ENCODE data around the gene TNRC6B. TPM values are rescaled to one million over a fixed set of nuclear protein-coding genes. Genes with fewer than 3 reads are reported as not detected.

Gene TNRC6B
- total RNA-seq, 1 donor from 2014 or later, result 80.1 TPM

GRCh38 chr22:40187389-40187788 is 9.7 kb downstream of the TNRC6B start:
- TF ChIP-seq CTCF (IDR thresholded peaks at IDR 0.05; ENCODE audit: unreplicated experiment), result no peak
- H3K27ac Mint-ChIP-seq, result no peak overlapping the region
- no peak for DNase-seq (ENCODE audit: low spot score in 2 of 2, unreplicated experiment in 2 of 2)
- no peaks in the 10 kb centered on the region for H3K27me3 Mint-ChIP-seq (ENCODE audit: low read depth)
- H3K4me1 Mint-ChIP-seq, result peaks cover 43% of the 10 kb centered on the region
- H3K9me3 Mint-ChIP-seq, result peaks cover 5% of the 10 kb centered on the region
- H3K4me3 Mint-ChIP-seq, result no peak overlapping the region
- peaks cover 13% of the 10 kb centered on the region for H3K36me3 Mint-ChIP-seq

- H3K27ac Mint-ChIP-seq, result no peak overlapping the region
- H3K9me3 Mint-ChIP-seq, result peaks cover 5% of the 10 kb centered on the region
- no peak overlapping the region for H3K4me3 Mint-ChIP-seq
- TF ChIP-seq CTCF (IDR thresholded peaks at IDR 0.05; ENCODE audit: unreplicated experiment), result no peak
- peaks cover 11% of the 10 kb centered on the region for H3K36me3 Mint-ChIP-seq
- DNase-seq (ENCODE audit: low spot score in 2 of 2, unreplicated experiment in 2 of 2), result no peak
- H3K4me1 Mint-ChIP-seq, result peaks cover 47% of the 10 kb centered on the region
- H3K27me3 Mint-ChIP-seq (ENCODE audit: low read depth), result no peaks in the 10 kb centered on the region
Measured at GRCh38 chr22:40189997-40190396, 12.3 kb downstream of the TNRC6B start.

GRCh38 chr22:40190501-40190900 is 12.8 kb downstream of the TNRC6B start:
- peaks cover 5% of the 10 kb centered on the region for H3K9me3 Mint-ChIP-seq
- no peak overlapping the region for H3K4me3 Mint-ChIP-seq
- DNase-seq (ENCODE audit: low spot score in 2 of 2, unreplicated experiment in 2 of 2), result no peak
- H3K36me3 Mint-ChIP-seq, result peaks cover 11% of the 10 kb centered on the region
- H3K4me1 Mint-ChIP-seq, result peaks cover 44% of the 10 kb centered on the region
- H3K27me3 Mint-ChIP-seq (ENCODE audit: low read depth), result no peaks in the 10 kb centered on the region
- no peak for TF ChIP-seq CTCF (IDR thresholded peaks at IDR 0.05; ENCODE audit: unreplicated experiment)
- peak overlapping the region; percentile 3 for H3K27ac Mint-ChIP-seq

GRCh38 chr22:40193429-40194421 is 16.0 kb downstream of the TNRC6B start:
- Mint-ChIP-seq H3K36me3 (peaks cover 4% of the 10 kb centered on the region), H3K4me1 (peaks cover 47% of the 10 kb centered on the region), H3K27ac (peak overlapping the region; percentile 31), H3K4me3 (no peak overlapping the region), H3K27me3 (ENCODE audit: low read depth) (no peaks in the 10 kb centered on the region), H3K9me3 (no peaks in the 10 kb centered on the region)
- peak; percentile 17 for TF ChIP-seq CTCF (IDR thresholded peaks at IDR 0.05; ENCODE audit: unreplicated experiment)
- DNase-seq (ENCODE audit: low spot score in 2 of 2, unreplicated experiment in 2 of 2), result no peak

- TF ChIP-seq CTCF (IDR thresholded peaks at IDR 0.05; ENCODE audit: unreplicated experiment), result no peak
- Mint-ChIP-seq H3K27ac (peak overlapping the region; percentile 62), H3K4me3 (no peak overlapping the region), H3K9me3 (no peaks in the 10 kb centered on the region), H3K27me3 (ENCODE audit: low read depth) (no peaks in the 10 kb centered on the region), H3K36me3 (peaks cover 7% of the 10 kb centered on the region), H3K4me1 (peaks cover 47% of the 10 kb centered on the region)
- no peak for DNase-seq (ENCODE audit: low spot score in 2 of 2, unreplicated experiment in 2 of 2)
Measured at GRCh38 chr22:40194656-40195055, 16.9 kb downstream of the TNRC6B start.
